ENCODE data around the gene MUC4.

The MUC4 gene

DNA sequence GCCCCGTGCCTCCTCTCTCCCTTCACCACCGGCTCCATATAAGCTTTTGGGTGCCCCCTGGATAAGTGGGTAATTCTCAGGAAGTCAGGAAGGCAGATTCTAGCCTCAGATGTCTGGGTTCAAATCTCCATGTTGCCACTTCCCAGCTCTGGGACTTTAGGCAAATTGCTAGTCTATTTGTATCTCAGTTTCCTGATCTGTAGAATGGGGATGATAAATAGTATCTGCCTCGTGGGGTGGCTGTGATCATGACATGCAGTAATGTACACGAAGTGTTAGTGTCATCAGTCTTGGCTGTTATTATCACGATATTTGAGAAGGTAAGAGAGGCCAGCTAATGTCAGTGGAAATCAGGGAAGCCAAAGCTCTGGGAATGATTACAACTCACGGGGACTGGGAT is 43.3 kb downstream of the MUC4 start:
- TF ChIP-seq, protein P1, sequence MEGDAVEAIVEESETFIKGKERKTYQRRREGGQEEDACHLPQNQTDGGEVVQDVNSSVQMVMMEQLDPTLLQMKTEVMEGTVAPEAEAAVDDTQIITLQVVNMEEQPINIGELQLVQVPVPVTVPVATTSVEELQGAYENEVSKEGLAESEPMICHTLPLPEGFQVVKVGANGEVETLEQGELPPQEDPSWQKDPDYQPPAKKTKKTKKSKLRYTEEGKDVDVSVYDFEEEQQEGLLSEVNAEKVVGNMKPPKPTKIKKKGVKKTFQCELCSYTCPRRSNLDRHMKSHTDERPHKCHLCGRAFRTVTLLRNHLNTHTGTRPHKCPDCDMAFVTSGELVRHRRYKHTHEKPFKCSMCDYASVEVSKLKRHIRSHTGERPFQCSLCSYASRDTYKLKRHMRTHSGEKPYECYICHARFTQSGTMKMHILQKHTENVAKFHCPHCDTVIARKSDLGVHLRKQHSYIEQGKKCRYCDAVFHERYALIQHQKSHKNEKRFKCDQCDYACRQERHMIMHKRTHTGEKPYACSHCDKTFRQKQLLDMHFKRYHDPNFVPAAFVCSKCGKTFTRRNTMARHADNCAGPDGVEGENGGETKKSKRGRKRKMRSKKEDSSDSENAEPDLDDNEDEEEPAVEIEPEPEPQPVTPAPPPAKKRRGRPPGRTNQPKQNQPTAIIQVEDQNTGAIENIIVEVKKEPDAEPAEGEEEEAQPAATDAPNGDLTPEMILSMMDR (IDR thresholded peaks at IDR 0.05), result no peak
- intact Hi-C loops (cut with DNase I; ENCODE audit: low total_unique reads), result no loop called here
- no peaks in the 10 kb centered on the region for H3K36me3 ChIP-seq
- H3K4me1 ChIP-seq, result no peaks in the 10 kb centered on the region
- peaks cover 0 to 16% of the 10 kb centered on the region in 2 donors for H3K27me3 ChIP-seq
- no peak overlapping the region for H3K4me3 ChIP-seq
- no peak overlapping the region for H3K27ac ChIP-seq
- no peak for DNase-seq
- no peaks in the 10 kb centered on the region for H3K9me3 ChIP-seq

DNA sequence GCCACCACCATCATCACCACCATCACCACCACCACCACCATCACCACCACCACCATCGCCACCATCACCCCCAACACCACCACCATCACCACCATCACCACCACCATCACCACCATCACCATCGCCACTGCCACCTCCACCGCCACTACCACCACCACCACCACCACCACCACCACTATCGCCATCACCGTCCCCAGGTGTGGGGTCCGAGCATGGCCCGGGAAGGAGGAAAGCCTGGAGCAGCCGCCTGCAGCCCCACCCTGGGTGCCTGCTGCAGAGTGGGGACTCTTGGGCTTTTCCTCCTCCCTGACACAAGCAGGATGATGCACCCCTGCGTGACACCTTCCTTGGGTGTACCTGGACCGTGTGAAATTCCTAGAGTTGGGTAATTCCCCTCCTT is 43.9 kb downstream of the MUC4 start:
- Histone ChIP-seq H3K27ac (no peak overlapping the region), H3K9me3 (no peaks in the 10 kb centered on the region), H3K4me1 (no peaks in the 10 kb centered on the region), H3K27me3 (peaks cover 0 to 22% of the 10 kb centered on the region in 2 donors), H3K4me3 (no peak overlapping the region), H3K36me3 (no peaks in the 10 kb centered on the region)
- no peak for DNase-seq
- TF ChIP-seq, protein P1 (IDR thresholded peaks at IDR 0.05), result no peak
- intact Hi-C loops (cut with DNase I; ENCODE audit: low total_unique reads), result no loop called here

DNA sequence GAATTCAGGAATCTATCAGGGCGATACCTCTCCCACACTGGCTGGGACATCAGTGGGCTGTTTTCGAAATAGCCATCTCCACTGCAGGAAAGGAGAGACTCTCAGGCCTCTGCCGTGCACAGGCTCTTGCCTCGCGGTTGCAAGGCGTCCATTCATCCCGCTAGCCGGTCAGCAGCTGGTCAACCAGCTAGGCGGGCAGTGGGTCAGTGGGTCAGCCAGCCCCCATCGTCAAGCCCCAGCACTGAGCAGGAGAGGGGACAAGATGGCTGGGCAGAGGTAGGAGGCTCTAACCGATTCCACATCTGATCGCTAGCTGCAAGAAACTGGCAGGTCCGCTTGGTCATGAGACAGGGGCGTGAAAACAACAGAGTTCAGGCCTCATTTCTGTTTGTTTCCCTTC is 45.1 kb downstream of the MUC4 start:
- peaks cover 0 to 3% (median 0%) of the 10 kb centered on the region in 4 donors for H3K4me1 ChIP-seq
- no peaks in the 10 kb centered on the region for H3K36me3 ChIP-seq
- H3K9me3 ChIP-seq, result no peaks in the 10 kb centered on the region
- DNase-seq, result peak in 1 of 2 donors; percentile 38
- intact Hi-C loops (cut with DNase I; ENCODE audit: low total_unique reads), result no loop called here
- H3K27me3 ChIP-seq, result peaks cover 0 to 29% of the 10 kb centered on the region in 2 donors
- H3K27ac ChIP-seq, result no peak overlapping the region
- H3K4me3 ChIP-seq, result no peak overlapping the region
- TF ChIP-seq, protein P1 (IDR thresholded peaks at IDR 0.05), result no peak

DNA sequence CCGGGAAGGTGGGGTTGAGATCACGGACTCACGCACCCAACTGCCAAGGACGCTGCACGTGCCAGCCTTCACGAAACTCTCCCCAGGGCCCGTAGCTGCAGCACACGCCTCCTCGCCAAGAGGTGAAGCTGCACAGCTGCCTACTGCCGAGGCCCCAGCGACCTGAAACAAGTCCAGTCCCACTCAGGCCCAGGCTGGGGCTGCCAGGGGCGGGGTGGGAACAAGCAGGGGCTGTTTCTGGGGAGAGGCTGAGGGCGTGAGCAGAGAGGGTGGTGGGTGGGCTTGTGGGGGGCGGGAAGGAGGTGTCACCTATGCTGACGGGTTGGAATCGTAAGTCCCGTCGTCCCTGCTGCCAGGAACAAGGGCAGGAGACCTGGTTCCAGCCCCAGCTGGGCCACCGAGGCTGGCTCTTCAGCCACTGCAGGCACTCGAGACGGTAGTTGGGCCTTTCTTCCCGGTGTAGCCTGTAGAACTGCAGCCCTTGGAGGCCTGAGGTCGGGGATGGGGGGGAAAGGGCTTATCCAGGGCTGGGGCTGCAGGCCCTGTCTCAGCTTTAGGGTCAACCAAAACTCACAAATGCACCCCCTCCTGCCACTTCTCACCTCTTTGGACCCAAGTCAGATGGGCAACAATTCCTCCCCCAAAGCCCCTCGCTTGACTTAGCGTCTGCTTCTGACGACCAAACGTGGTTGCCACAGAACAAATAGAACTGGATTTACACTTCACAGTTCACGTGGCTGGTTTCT is 46.6 kb downstream of the MUC4 start:
- intact Hi-C loops (cut with DNase I; ENCODE audit: low total_unique reads), result no loop called here
- peaks cover 0 to 41% of the 10 kb centered on the region in 2 donors for H3K27me3 ChIP-seq

DNA sequence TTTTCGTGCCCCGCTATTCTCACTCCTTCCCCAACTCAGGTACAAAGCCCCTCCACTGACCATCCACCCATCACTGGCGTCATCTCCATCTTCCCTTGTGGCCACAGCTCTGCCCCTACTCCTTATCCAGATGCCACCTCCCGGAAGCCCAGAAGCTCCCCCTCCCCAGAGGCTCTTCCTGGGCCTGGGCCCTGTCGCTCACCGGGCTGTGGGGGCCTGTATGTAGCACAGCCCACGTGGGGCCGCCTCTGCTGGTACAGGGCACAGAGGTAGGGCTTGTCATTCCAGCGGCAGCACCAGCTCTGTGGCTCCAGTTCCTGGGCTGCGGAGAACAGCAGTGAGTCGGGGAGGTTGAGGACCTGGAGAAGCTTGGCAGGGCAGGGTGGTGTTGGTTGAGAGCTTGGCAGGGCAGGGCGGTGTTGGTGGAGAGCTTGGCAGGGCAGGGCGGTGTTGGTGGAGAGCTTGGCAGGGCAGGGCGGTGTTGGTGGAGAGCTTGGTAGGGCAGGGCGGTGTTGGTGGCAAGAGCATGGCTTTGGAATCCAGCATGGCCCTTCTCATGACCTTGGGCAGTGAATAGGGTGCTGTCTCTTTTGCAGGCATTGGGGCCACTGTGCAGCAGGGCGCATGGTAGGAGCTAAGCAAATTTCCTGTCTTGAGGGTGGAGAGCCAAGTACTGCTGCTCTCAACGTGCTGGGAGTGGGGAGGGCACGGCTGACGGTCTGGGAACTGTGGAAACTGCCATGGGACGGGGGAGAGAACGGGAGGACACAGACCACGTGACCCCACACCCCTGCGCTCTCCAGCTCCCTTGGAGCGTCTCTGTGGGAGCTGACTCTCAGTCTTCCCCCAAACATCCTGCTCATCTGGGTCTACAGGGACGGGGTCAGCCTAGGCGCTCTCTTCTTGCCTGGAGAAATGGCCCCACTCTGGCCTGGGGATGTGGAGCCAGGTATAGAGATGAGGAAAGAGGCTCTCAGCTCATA is 47.6 kb downstream of the MUC4 start:
- no peak overlapping the region for H3K4me3 ChIP-seq
- TF ChIP-seq, protein P1 (IDR thresholded peaks at IDR 0.05), result no peak
- H3K27ac ChIP-seq, result no peak overlapping the region
- no peaks in the 10 kb centered on the region for H3K9me3 ChIP-seq
- intact Hi-C loops (cut with DNase I; ENCODE audit: low total_unique reads), result no loop called here
- DNase-seq, result peak in 1 of 2 donors; percentile 37
- H3K27me3 ChIP-seq, result peaks cover 0 to 44% of the 10 kb centered on the region in 2 donors
- no peaks in the 10 kb centered on the region for H3K36me3 ChIP-seq
- peaks cover 0 to 6% (median 0%) of the 10 kb centered on the region in 4 donors for H3K4me1 ChIP-seq

More for the DNA sequence above, 46.6 kb downstream of the MUC4 start:
- TF ChIP-seq, protein P1 (IDR thresholded peaks at IDR 0.05), result no peak
- no peaks in the 10 kb centered on the region for H3K36me3 ChIP-seq
- no peaks in the 10 kb centered on the region for H3K9me3 ChIP-seq
- H3K4me3 ChIP-seq, result no peak overlapping the region
- H3K27ac ChIP-seq, result no peak overlapping the region
- peaks cover 0 to 6% (median 0%) of the 10 kb centered on the region in 4 donors for H3K4me1 ChIP-seq
- peak in 1 of 2 donors; percentile 62 for DNase-seq

Data from tibial artery (tissue), 4 donors.